Activated naive CD8-positive, alpha-beta T cell treated with anti-CD3 and anti-CD28 coated beads, Interleukin-2, amount 10 ng/mL, durations not matched to agents 7 days and 5 days (primary cell): ENCODE measurements around the gene PAXX. TPM values are rescaled to one million over a fixed set of nuclear protein-coding genes. Genes with fewer than 3 reads are reported as not detected.
A peak's percentile ranks its signal among the peaks of the same experiment; 100 is the strongest.
"Not testable (repeated sequence)": the region's sequence is repeated elsewhere in the genome, so short reads cannot be mapped to it uniquely, and the experiment has no call there.

Source experiments
- ATAC-seq: fragments of 150-1000 bp; cut with Tn5 transposase; one replicate; pipeline ENCODE4 v1.10.0; 2021; ENCODE audit warnings: low read depth, moderate library complexity
- POLR2A ChIA-PET: fragments of 350-600 bp; sonication (Branson Sonifier 250); formaldehyde crosslinking; loops from one replicate; lab custom pipeline; 2021; ENCODE audit warnings: antibody characterized with exemption; lab: Charles Lee
- DNase-seq: peaks from one replicate; pipeline ENCODE4 v3.0.0; 2021
- H3K27ac Mint-ChIP-seq: one replicate; pipeline ENCODE4 v1.8.0; 2022; ENCODE audit warnings: mild to moderate bottlenecking, mixed read lengths
- H3K27me3 Mint-ChIP-seq: one replicate; pipeline ENCODE4 v1.8.0; 2022; ENCODE audit warnings: mild to moderate bottlenecking, moderate library complexity, mixed read lengths
- H3K36me3 Mint-ChIP-seq: one replicate; pipeline ENCODE4 v1.8.0; 2021; ENCODE audit warnings: mild to moderate bottlenecking, mixed read lengths
- H3K4me1 Mint-ChIP-seq: one replicate; pipeline ENCODE4 v1.8.0; 2021; ENCODE audit warnings: mixed read lengths
- H3K4me3 Mint-ChIP-seq: one replicate; pipeline ENCODE4 v1.8.0; 2022; ENCODE audit warnings: mild to moderate bottlenecking, moderate library complexity, mixed read lengths
- H3K9me3 Mint-ChIP-seq: one replicate; pipeline ENCODE4 v1.8.0; 2021; ENCODE audit warnings: mixed read lengths
- total RNA-seq, 2 experiments: library from RNA; stranded (reverse); gene quantifications; one replicate each; pipeline ENCODE4 v1.2.3, GENCODE V29; 2021

The PAXX gene
- total RNA-seq, 2 experiments from 2014 or later = 93.4 to 97.2 TPM

- POLR2A ChIA-PET = interaction anchor here (0.6 to 2.4 kb wide), 9 partner anchors 8 to 79 kb away, joined by 3 to 9 read pairs (median 5); partner anchors contain the start of genes PAXX and SAPCD2
- no peak for ATAC-seq
- no peaks in the 10 kb centered on the region for H3K36me3 Mint-ChIP-seq
These were observed 35.4 kb downstream of the PAXX start, which contains the start of gene ABCA2 for GRCh38 chr9:137027369-137028262. Gene ABCA2 (minus strand): TSS chr9:137028237. CDS start chr9:137028140, 97 bp downstream.

GRCh38 chr9:137028263-137029057 is 36.2 kb downstream of the PAXX start:
- DNase-seq (peak; percentile 88), ATAC-seq (peak; percentile 63)
- H3K4me1 Mint-ChIP-seq = peaks cover 29% of the 10 kb centered on the region
- no peaks in the 10 kb centered on the region for H3K36me3 Mint-ChIP-seq
- peak overlapping the region; percentile 58 for H3K27ac Mint-ChIP-seq
- POLR2A ChIA-PET = interaction anchor here (0.6 to 2.4 kb wide), 8 partner anchors 10 to 212 kb away, joined by 3 to 8 read pairs (median 4); partner anchors contain the start of genes MAN1B1, SAPCD2 and TUBB4B
- H3K9me3 Mint-ChIP-seq = no peaks in the 10 kb centered on the region
- H3K4me3 Mint-ChIP-seq = peak overlapping the region; percentile 74
- H3K27me3 Mint-ChIP-seq = peaks cover 2% of the 10 kb centered on the region

More at GRCh38 chr9:137027369-137028262, 35.4 kb downstream of the PAXX start, which contains the start of gene ABCA2:
- H3K27me3 Mint-ChIP-seq = peaks cover 2% of the 10 kb centered on the region
- DNase-seq = no peak
- peaks cover 27% of the 10 kb centered on the region for H3K4me1 Mint-ChIP-seq
- peak within 1 kb of the TSS; percentile 58 for H3K27ac Mint-ChIP-seq
- H3K9me3 Mint-ChIP-seq = no peaks in the 10 kb centered on the region
- peak within 1 kb of the TSS; percentile 82 for H3K4me3 Mint-ChIP-seq

- DNase-seq (peak; percentile 84), ATAC-seq (peak; percentile 37)
- Mint-ChIP-seq H3K27me3 (peaks cover 2% of the 10 kb centered on the region), H3K9me3 (no peaks in the 10 kb centered on the region), H3K4me3 (peak overlapping the region; percentile 74), H3K4me1 (peaks cover 30% of the 10 kb centered on the region), H3K27ac (peak overlapping the region; percentile 82), H3K36me3 (no peaks in the 10 kb centered on the region)
- POLR2A ChIA-PET = interaction anchor here (0.6 to 2.4 kb wide), 9 partner anchors 9 to 211 kb away, joined by 3 to 8 read pairs (median 3); partner anchors contain the start of genes MAN1B1, SAPCD2 and TUBB4B
These were observed 37.1 kb downstream of the PAXX start for GRCh38 chr9:137029058-137029936.

GRCh38 chr9:137030006-137030405 is 37.8 kb downstream of the PAXX start:
- H3K36me3 Mint-ChIP-seq = no peaks in the 10 kb centered on the region
- no peaks in the 10 kb centered on the region for H3K9me3 Mint-ChIP-seq

GRCh38 chr9:137030538-137031527 is 38.6 kb downstream of the PAXX start:
- ATAC-seq (no peak), DNase-seq (peak; percentile 54)
- H3K36me3 Mint-ChIP-seq = no peaks in the 10 kb centered on the region
- H3K27ac Mint-ChIP-seq = peak overlapping the region; percentile 65
- H3K4me3 Mint-ChIP-seq = peak overlapping the region; percentile 48
- peaks cover 2% of the 10 kb centered on the region for H3K27me3 Mint-ChIP-seq
- H3K4me1 Mint-ChIP-seq = peaks cover 33% of the 10 kb centered on the region
- no peaks in the 10 kb centered on the region for H3K9me3 Mint-ChIP-seq
- POLR2A ChIA-PET = interaction anchor here (1.1 to 1.7 kb wide), 2 partner anchors 99 to 302 kb away, joined by 3 to 5 read pairs; no protein-coding TSS in a partner anchor

More at GRCh38 chr9:137030006-137030405, 37.8 kb downstream of the PAXX start:
- Mint-ChIP-seq H3K27ac (peak overlapping the region; percentile 65), H3K4me3 (peak overlapping the region; percentile 74), H3K4me1 (peaks cover 31% of the 10 kb centered on the region), H3K27me3 (peaks cover 2% of the 10 kb centered on the region)
- POLR2A ChIA-PET = interaction anchor here (1.3 to 2.4 kb wide), 4 partner anchors 40 to 211 kb away, joined by 3 to 6 read pairs (median 4); partner anchors contain the start of genes MAN1B1, SAPCD2 and TUBB4B
- DNase-seq (no peak), ATAC-seq (no peak)

- Mint-ChIP-seq H3K4me1 (peaks cover 30% of the 10 kb centered on the region), H3K36me3 (no peaks in the 10 kb centered on the region), H3K4me3 (peak within 1 kb of the TSS; percentile 39), H3K27me3 (peaks cover 2% of the 10 kb centered on the region), H3K9me3 (no peaks in the 10 kb centered on the region), H3K27ac (no peak within 1 kb of the TSS)
- DNase-seq (no peak), ATAC-seq (no peak)
- POLR2A ChIA-PET = interaction anchor here (0.6 to 1.1 kb wide), 4 partner anchors 38 to 304 kb away, joined by 3 to 7 read pairs (median 4); partner anchors contain the start of genes PAXX and SAPCD2
These were observed 39.9 kb downstream of the PAXX start, which contains the start of gene FUT7 for GRCh38 chr9:137031904-137032640. Gene FUT7 (minus strand): TSS chr9:137032088. CDS start chr9:137031991, 97 bp downstream.

- ATAC-seq = no peak
- H3K27ac Mint-ChIP-seq = no peak overlapping the region
- H3K4me3 Mint-ChIP-seq = no peak overlapping the region
- H3K9me3 Mint-ChIP-seq = no peaks in the 10 kb centered on the region
- peaks cover 27% of the 10 kb centered on the region for H3K4me1 Mint-ChIP-seq
- H3K27me3 Mint-ChIP-seq = no peaks in the 10 kb centered on the region
- POLR2A ChIA-PET = no interaction called here
- H3K36me3 Mint-ChIP-seq = no peaks in the 10 kb centered on the region
- DNase-seq = no peak
These were observed 40.6 kb downstream of the PAXX start for GRCh38 chr9:137032858-137033257.

- peaks cover 27% of the 10 kb centered on the region for H3K4me1 Mint-ChIP-seq
- not testable (repeated sequence) for ATAC-seq, DNase-seq, H3K27me3 Mint-ChIP-seq, H3K9me3 Mint-ChIP-seq, H3K4me3 Mint-ChIP-seq, H3K36me3 Mint-ChIP-seq, H3K27ac Mint-ChIP-seq
- POLR2A ChIA-PET = interaction anchor here (0.6 to 2.4 kb wide), 2 partner anchors 19 to 86 kb away, joined by 3 to 15 read pairs; no protein-coding TSS in a partner anchor
These were observed 41.3 kb downstream of the PAXX start for GRCh38 chr9:137033481-137033880.

- H3K4me1 Mint-ChIP-seq = peaks cover 25% of the 10 kb centered on the region
- no peaks in the 10 kb centered on the region for H3K36me3 Mint-ChIP-seq
- H3K27me3 Mint-ChIP-seq = no peaks in the 10 kb centered on the region
- peak overlapping the region; percentile 55 for H3K4me3 Mint-ChIP-seq
- POLR2A ChIA-PET = interaction anchor here (0.9 to 2.4 kb wide), 13 partner anchors 13 to 244 kb away, joined by 3 to 15 read pairs (median 4); partner anchors contain the start of genes CLIC3 and FBXW5
- H3K9me3 Mint-ChIP-seq = no peaks in the 10 kb centered on the region
- ATAC-seq = peak; percentile 2
- H3K27ac Mint-ChIP-seq = peak overlapping the region; percentile 79
- no peak for DNase-seq
These were observed 42.0 kb downstream of the PAXX start for GRCh38 chr9:137034039-137034708.
